ENCODE measurements around the gene OPCML. TPM values are rescaled to one million over a fixed set of nuclear protein-coding genes. Genes with fewer than 3 reads are reported as not detected.

Gene OPCML
- total and polyA plus RNA-seq, 2 donors (not counting 1 experiment from before 2014, with no cell fraction given): not detected

GRCh38 chr11:132856032-132856431, 676.3 kb downstream of the OPCML start:
- CTCF ChIA-PET: no interaction called here
- H3K4me1 Mint-ChIP-seq: no peaks in the 10 kb centered on the region
- H3K27me3 ChIP-seq (replicated peaks in 1 of 4; ENCODE audit: control extremely low read depth in 1 of 4, control insufficient read depth in 3 of 4, insufficient read depth in 4 of 4, low read length in 3 of 4): no peaks in the 10 kb centered on the region
- H3K9ac ChIP-seq (ENCODE audit: low read length): no peak overlapping the region
- no peak overlapping the region for H3K4me2 ChIP-seq (replicated peaks; ENCODE audit: low read depth, low read length, poor library complexity, severe bottlenecking)
- H2AFZ ChIP-seq (ENCODE audit: insufficient read depth, low read depth, low read length, poor library complexity, severe bottlenecking): no peak overlapping the region
- H3K79me2 ChIP-seq (ENCODE audit: control insufficient read depth, insufficient read depth, low read length): no peaks in the 10 kb centered on the region
- H3K27ac Mint-ChIP-seq: no peak overlapping the region
- WGBS (ENCODE audit: insufficient coverage): 90% methylated on average over 2 of the region's 4 CpGs
- no peaks in the 10 kb centered on the region for H3K36me3 ChIP-seq (replicated peaks in 1 of 2; ENCODE audit: control extremely low read depth in 1 of 2, control insufficient read depth in 1 of 2, extremely low read depth in 1 of 2, insufficient read depth in 2 of 2, low read length in 1 of 2)
- ATAC-seq (ENCODE audit: low read depth) (no peak), DNase-seq (no peak)
- no peaks in the 10 kb centered on the region for H3K27me3 Mint-ChIP-seq
- intact Hi-C loops (cut with micrococcal nuclease): no loop called here
- TF ChIP-seq CTCF (IDR thresholded peaks at IDR 0.05) (no peak), EZH2 (IDR thresholded peaks at IDR 0.05; ENCODE audit: borderline replicate concordance, insufficient read depth, low read depth, low read length, poor library complexity, severe bottlenecking) (no peak)
- POLR2A ChIA-PET: no interaction called here
- H3K9me3 Mint-ChIP-seq (ENCODE audit: insufficient read depth): no peaks in the 10 kb centered on the region
- no peaks in the 10 kb centered on the region for H3K9me3 ChIP-seq (ENCODE audit: control extremely low read depth in 1 of 3, control insufficient read depth in 2 of 3, insufficient read depth in 1 of 3, low read length in 2 of 3)
- H3K4me3 ChIP-seq (ENCODE audit: control extremely low read depth in 1 of 5, extremely low read depth in 1 of 5, insufficient read depth in 1 of 5, low read depth in 2 of 5, low read length in 4 of 5): no peak overlapping the region
- no peaks in the 10 kb centered on the region for H3K4me1 ChIP-seq (ENCODE audit: control insufficient read depth in 2 of 2, insufficient read depth in 2 of 2, low read length in 2 of 2)
- H3K27ac ChIP-seq (ENCODE audit: low read length in 2 of 2): no peak overlapping the region
- H4K20me1 ChIP-seq (ENCODE audit: control insufficient read depth, insufficient read depth, low read length, poor library complexity, severe bottlenecking): no peaks in the 10 kb centered on the region
- H3K4me3 Mint-ChIP-seq: no peak overlapping the region

GRCh38 chr11:132855516-132855915, 676.8 kb downstream of the OPCML start:
- no peaks in the 10 kb centered on the region for H3K27me3 ChIP-seq (replicated peaks in 1 of 4; ENCODE audit: control extremely low read depth in 1 of 4, control insufficient read depth in 3 of 4, insufficient read depth in 4 of 4, low read length in 3 of 4)

More at GRCh38 chr11:132855516-132855915, 676.8 kb downstream of the OPCML start:
- H3K9ac ChIP-seq (ENCODE audit: low read length): no peak overlapping the region
- ChIA-PET CTCF (no interaction called here), POLR2A (no interaction called here)
- H3K4me1 ChIP-seq (ENCODE audit: control insufficient read depth in 2 of 2, insufficient read depth in 2 of 2, low read length in 2 of 2): no peaks in the 10 kb centered on the region
- no peak overlapping the region for H3K27ac Mint-ChIP-seq
- no peaks in the 10 kb centered on the region for H3K9me3 ChIP-seq (ENCODE audit: control extremely low read depth in 1 of 3, control insufficient read depth in 2 of 3, insufficient read depth in 1 of 3, low read length in 2 of 3)
- 100% methylated on average over 2 of the region's 3 CpGs for WGBS (ENCODE audit: insufficient coverage)
- DNase-seq (no peak), ATAC-seq (ENCODE audit: low read depth) (no peak)
- no peak overlapping the region for H3K4me2 ChIP-seq (replicated peaks; ENCODE audit: low read depth, low read length, poor library complexity, severe bottlenecking)
- TF ChIP-seq EZH2 (IDR thresholded peaks at IDR 0.05; ENCODE audit: borderline replicate concordance, insufficient read depth, low read depth, low read length, poor library complexity, severe bottlenecking): no peak
- TF ChIP-seq CTCF (IDR thresholded peaks at IDR 0.05): no peak
- no peaks in the 10 kb centered on the region for H3K27me3 Mint-ChIP-seq
- no peak overlapping the region for H3K27ac ChIP-seq (ENCODE audit: low read length in 2 of 2)
- H3K4me3 ChIP-seq (ENCODE audit: control extremely low read depth in 1 of 5, extremely low read depth in 1 of 5, insufficient read depth in 1 of 5, low read depth in 2 of 5, low read length in 4 of 5): no peak overlapping the region
- H3K4me1 Mint-ChIP-seq: no peaks in the 10 kb centered on the region
- H2AFZ ChIP-seq (ENCODE audit: insufficient read depth, low read depth, low read length, poor library complexity, severe bottlenecking): no peak overlapping the region
- no peaks in the 10 kb centered on the region for H3K9me3 Mint-ChIP-seq (ENCODE audit: insufficient read depth)
- no peaks in the 10 kb centered on the region for H3K79me2 ChIP-seq (ENCODE audit: control insufficient read depth, insufficient read depth, low read length)
- H3K36me3 ChIP-seq (replicated peaks in 1 of 2; ENCODE audit: control extremely low read depth in 1 of 2, control insufficient read depth in 1 of 2, extremely low read depth in 1 of 2, insufficient read depth in 2 of 2, low read length in 1 of 2): no peaks in the 10 kb centered on the region
- no peaks in the 10 kb centered on the region for H4K20me1 ChIP-seq (ENCODE audit: control insufficient read depth, insufficient read depth, low read length, poor library complexity, severe bottlenecking)
- no peak overlapping the region for H3K4me3 Mint-ChIP-seq
- intact Hi-C loops (cut with micrococcal nuclease): no loop called here
